Right lobe of liver (tissue), 6 donors: ENCODE results near the gene PPP4R4. TPM values are rescaled to one million over a fixed set of nuclear protein-coding genes. Genes with fewer than 3 reads are reported as not detected.

Experiments used
- ATAC-seq, 4 donors: fragments of 200-7000 bp; cut with Tn5 transposase; one replicate each; pipeline ENCODE4 v1.9.1; 2020; ENCODE audit warnings: mild to moderate bottlenecking in 4 of 4, moderate library complexity in 4 of 4
- DNase-seq, 3 donors: peaks; one replicate each; pipeline ENCODE4 v3.0.0-alpha.2; 2020
- H3K27ac ChIP-seq, 3 donors: fragments of 200-600 bp; one replicate each; pipeline ENCODE4 v1.8.0; 2022
- H3K27me3 ChIP-seq, 2 donors: fragments of 200-600 bp; one replicate each; pipeline ENCODE4 v1.8.0; 2022
- H3K36me3 ChIP-seq, 4 donors: fragments of 200-600 bp; sonication (generic) in 1 of 4; one replicate each; pipeline versions ENCODE4 v1.5.1 to v1.8.0; 2017 to 2022; ENCODE audit warnings: control low read depth in 1 of 4
- H3K4me1 ChIP-seq, 4 donors: fragments of 200-600 bp; sonication (generic) in 1 of 4; one replicate each; pipeline versions ENCODE4 v1.5.1 to v1.8.0; 2017 to 2022; ENCODE audit warnings: control low read depth in 1 of 4
- H3K4me3 ChIP-seq, 3 donors: fragments of 200-600 bp; one replicate each; pipeline ENCODE4 v1.8.0; 2022
- H3K9me3 ChIP-seq, 4 donors: fragments of 200-600 bp; sonication (generic) in 1 of 4; one replicate each; pipeline versions ENCODE4 v1.5.1 to v1.8.0; 2017 to 2022; ENCODE audit warnings: control low read depth in 1 of 4
- POLR2A ChIP-seq: fragments of 450-650 bp; IDR thresholded peaks from one replicate; pipeline ENCODE4 v1.6.1; 2017; ENCODE audit warnings: antibody characterized with exemption, mild to moderate bottlenecking
- WGBS: methylation state at CpG from one replicate; pipeline ENCODE4 v1.1.6; 2018; ENCODE audit warnings: low coverage, low lambda C conversion rate; ENCODE audit not compliant: insufficient coverage; ENCODE audit errors: missing lambda C conversion rate; 5-methylcytosine and 5-hydroxymethylcytosine counted together
- intact Hi-C, 2 donors: fragments of 100-400 bp; cut with DNase I; formaldehyde crosslinking; loops; one replicate each; pipeline versions ENCODE4 v1.11.2 to v1.14.1; 2022
- total RNA-seq, 6 experiments: library from RNA; depleted of rRNA in 2 of 6; stranded (reverse); fragments of >200 nt in 2 of 6; fragmentation: NEBNext Ultra II Directional in 3 of 6; extraction: Animal tissue kit (Norgen Biotek cat#: 25700) in 3 of 6; gene quantifications; one replicate each; pipeline versions ENCODE4 v1.1.0 to v1.2.4, GENCODE V29; 2016 to 2023
- TF ChIP-seq, protein P1 (sequence below), 4 donors: fragments of 200-600 bp in 3 of 4; fragments of 450-650 bp in 1 of 4; IDR thresholded peaks; one replicate each; pipeline versions ENCODE4 v1.5.1 to v1.8.0; 2016 to 2022; ENCODE audit warnings: antibody characterized with exemption in 4 of 4, mild to moderate bottlenecking in 2 of 4
- donor health status: DM: no; HTN: yes; CAD: no.
- donor health status: DM: no; HTN: no; CAD: no.
- donor health status: DM: no; HTN: no; CAD: no.
- donor health status: DM: no; HTN: yes; CAD: no.
- donor health status: DM: no; HTN: yes; CAD: no.

Gene PPP4R4
- total RNA-seq, 6 experiments from 2014 or later: 0.26 to 4.1 (median 1.2) TPM

- Histone ChIP-seq H3K27ac (peak overlapping the region; percentile 94 to 99 (median 99)), H3K4me3 (no peak overlapping the region), H3K9me3 (no peaks in the 10 kb centered on the region), H3K4me1 (peaks cover 0 to 59% (median 13%) of the 10 kb centered on the region in 4 donors), H3K36me3 (no peaks in the 10 kb centered on the region), H3K27me3 (no peaks in the 10 kb centered on the region)
- TF ChIP-seq, protein P1, sequence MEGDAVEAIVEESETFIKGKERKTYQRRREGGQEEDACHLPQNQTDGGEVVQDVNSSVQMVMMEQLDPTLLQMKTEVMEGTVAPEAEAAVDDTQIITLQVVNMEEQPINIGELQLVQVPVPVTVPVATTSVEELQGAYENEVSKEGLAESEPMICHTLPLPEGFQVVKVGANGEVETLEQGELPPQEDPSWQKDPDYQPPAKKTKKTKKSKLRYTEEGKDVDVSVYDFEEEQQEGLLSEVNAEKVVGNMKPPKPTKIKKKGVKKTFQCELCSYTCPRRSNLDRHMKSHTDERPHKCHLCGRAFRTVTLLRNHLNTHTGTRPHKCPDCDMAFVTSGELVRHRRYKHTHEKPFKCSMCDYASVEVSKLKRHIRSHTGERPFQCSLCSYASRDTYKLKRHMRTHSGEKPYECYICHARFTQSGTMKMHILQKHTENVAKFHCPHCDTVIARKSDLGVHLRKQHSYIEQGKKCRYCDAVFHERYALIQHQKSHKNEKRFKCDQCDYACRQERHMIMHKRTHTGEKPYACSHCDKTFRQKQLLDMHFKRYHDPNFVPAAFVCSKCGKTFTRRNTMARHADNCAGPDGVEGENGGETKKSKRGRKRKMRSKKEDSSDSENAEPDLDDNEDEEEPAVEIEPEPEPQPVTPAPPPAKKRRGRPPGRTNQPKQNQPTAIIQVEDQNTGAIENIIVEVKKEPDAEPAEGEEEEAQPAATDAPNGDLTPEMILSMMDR (IDR thresholded peaks at IDR 0.05): no peak
- no peak for TF ChIP-seq POLR2A
- no CpG with 5 or more reads among the region's 15 CpGs for WGBS
- DNase-seq (peak in 1 of 3 donors; percentile 53), ATAC-seq (no peak)
- intact Hi-C loops: loop anchor here in 1 of 2 donors (10.0 kb wide), 1 partner anchor 77 kb away; no protein-coding TSS in a partner anchor
Observed at GRCh38 chr14:94298130-94298529, 124.0 kb downstream of the PPP4R4 start.

GRCh38 chr14:94303111-94303510, 129.0 kb downstream of the PPP4R4 start:
- intact Hi-C loops: no loop called here
- Histone ChIP-seq H3K4me1 (peaks cover 0 to 34% (median 6%) of the 10 kb centered on the region in 4 donors), H3K27ac (no peak overlapping the region), H3K9me3 (no peaks in the 10 kb centered on the region), H3K4me3 (no peak overlapping the region), H3K36me3 (peaks cover 0 to 47% (median 14%) of the 10 kb centered on the region in 4 donors), H3K27me3 (no peaks in the 10 kb centered on the region)
- TF ChIP-seq, protein P1 (IDR thresholded peaks at IDR 0.05): no peak
- no peak for TF ChIP-seq POLR2A
- DNase-seq (no peak), ATAC-seq (no peak)
- WGBS: 90% methylated on average over 7 of the region's 7 CpGs

- Histone ChIP-seq H3K27me3 (no peaks in the 10 kb centered on the region), H3K27ac (no peak overlapping the region), H3K4me1 (peaks cover 0 to 24% (median 4%) of the 10 kb centered on the region in 4 donors), H3K36me3 (peaks cover 0 to 58% (median 19%) of the 10 kb centered on the region in 4 donors), H3K9me3 (no peaks in the 10 kb centered on the region), H3K4me3 (no peak overlapping the region)
- TF ChIP-seq, protein P1 (IDR thresholded peaks at IDR 0.05): no peak
- no peak for TF ChIP-seq POLR2A
- intact Hi-C loops: no loop called here
- no peak for ATAC-seq
- no peak for DNase-seq
- 85% methylated on average over 5 of the region's 6 CpGs for whole genome bisulfite sequencing
Observed at GRCh38 chr14:94304243-94304642, 130.1 kb downstream of the PPP4R4 start.

DNA sequence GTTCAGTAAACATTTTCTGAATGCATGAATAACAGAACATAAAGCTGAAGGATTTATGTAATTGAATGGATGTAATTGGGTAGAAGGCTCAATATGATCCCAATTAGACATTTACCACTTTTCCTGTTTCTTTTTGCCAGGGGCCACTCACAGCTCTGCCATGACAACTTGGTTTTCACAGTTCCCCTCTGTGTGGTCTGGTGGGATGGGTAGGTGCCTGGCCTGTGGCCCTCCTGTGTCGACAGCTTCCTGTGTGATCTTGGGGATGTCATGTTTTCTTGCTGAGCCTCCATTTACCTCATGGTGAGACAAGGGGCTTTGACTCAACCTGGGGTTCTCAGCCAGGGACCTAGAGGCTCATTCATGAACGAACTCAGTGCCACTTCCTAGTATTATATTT, 131.5 kb downstream of the PPP4R4 start:
- ATAC-seq: no peak
- 54% methylated on average over 2 of the region's 2 CpGs for WGBS

More for the DNA sequence above, 131.5 kb downstream of the PPP4R4 start:
- peak overlapping the region in 1 of 3 donors; percentile 39 for H3K27ac ChIP-seq
- intact Hi-C loops: no loop called here
- peaks cover 0 to 21% (median 4%) of the 10 kb centered on the region in 4 donors for H3K4me1 ChIP-seq
- TF ChIP-seq, protein P1 (IDR thresholded peaks at IDR 0.05): no peak
- no peak for TF ChIP-seq POLR2A
- no peaks in the 10 kb centered on the region for H3K9me3 ChIP-seq
- H3K4me3 ChIP-seq: no peak overlapping the region
- peaks cover 0 to 72% (median 21%) of the 10 kb centered on the region in 4 donors for H3K36me3 ChIP-seq
- no peak for DNase-seq
- no peaks in the 10 kb centered on the region for H3K27me3 ChIP-seq
